Sigmoid colon (tissue), 7 donors: Measurements from ENCODE around the gene PDZD8. TPM values are rescaled to one million over a fixed set of nuclear protein-coding genes. Genes with fewer than 3 reads are reported as not detected.
"Not testable (repeated sequence)": the region's sequence is repeated elsewhere in the genome, so short reads cannot be mapped to it uniquely, and the experiment has no call there.

Source experiments
- DNase-seq: peaks from one replicate; pipeline ENCODE4 v3.0.0-alpha.2; 2019
- H3K27ac ChIP-seq, 4 donors: fragments of 200-600 bp; sonication (generic); one replicate each; pipeline ENCODE4 v1.5.1; 2016 to 2019; ENCODE audit warnings: mild to moderate bottlenecking in 1 of 4
- H3K27me3 ChIP-seq, 3 donors: fragments of 200-600 bp; sonication (generic); one replicate each; pipeline ENCODE4 v1.5.1; 2019; ENCODE audit warnings: mild to moderate bottlenecking in 1 of 3
- H3K36me3 ChIP-seq, 4 donors: fragments of 200-600 bp; sonication (generic); one replicate each; pipeline ENCODE4 v1.5.1; 2016 to 2019
- H3K4me1 ChIP-seq, 4 donors: fragments of 200-600 bp; sonication (generic); one replicate each; pipeline ENCODE4 v1.5.1; 2017 to 2019
- H3K4me3 ChIP-seq, 4 donors: fragments of 200-600 bp; sonication (generic); one replicate each; pipeline ENCODE4 v1.5.1; 2017 to 2019; ENCODE audit warnings: mild to moderate bottlenecking in 2 of 4, moderate library complexity in 1 of 4
- H3K9me3 ChIP-seq, 4 donors: fragments of 200-600 bp in 3 of 4; sonication (generic) in 3 of 4; one replicate each; pipeline versions ENCODE4 v1.5.1 to v1.6.1; 2013 to 2019
- EP300 ChIP-seq, 4 donors: sonication (generic); formaldehyde crosslinking; IDR thresholded peaks; one replicate each; pipeline ENCODE4 v1.6.1; 2017; ENCODE audit warnings: antibody characterized with exemption in 4 of 4
- POLR2A ChIP-seq, 2 donors: fragments of 450-650 bp; IDR thresholded peaks; one replicate each; pipeline ENCODE4 v1.6.1; 2016; ENCODE audit warnings: antibody characterized with exemption in 2 of 2, mild to moderate bottlenecking in 2 of 2, moderate library complexity in 2 of 2
- POLR2AphosphoS5 ChIP-seq, 4 donors: sonication (generic); formaldehyde crosslinking; IDR thresholded peaks; one replicate each; pipeline ENCODE4 v1.6.1; 2017; ENCODE audit warnings: antibody characterized with exemption in 4 of 4
- WGBS, 2 donors: extraction: QIAGEN DNeasy Blood & Tissue Kit; methylation state at CpG; one replicate each; pipeline ENCODE4 v1.1.7; 2013; 5-methylcytosine and 5-hydroxymethylcytosine counted together
- intact Hi-C: fragments of 100-400 bp; cut with DNase I; formaldehyde crosslinking; loops from one replicate; pipeline ENCODE4 v1.15.1; 2023
- polyA plus RNA-seq, 3 donors: library from polyadenylated mRNA; stranded (reverse); fragments of 200-250 nt; gene quantifications; one replicate each; pipeline ENCODE4 v1.2.3, GENCODE V29; 2013
- total RNA-seq, 4 donors: library from RNA; depleted of rRNA; stranded (reverse); fragments of >200 nt; gene quantifications; one replicate each; pipeline ENCODE4 v1.1.0, GENCODE V29; 2016
- TF ChIP-seq, protein P1 (sequence below), 4 experiments: fragments of 450-650 bp in 3 of 4; fragments of 200-600 bp in 1 of 4; IDR thresholded peaks; one replicate each; pipeline ENCODE4 v1.5.1; 2016 to 2019; ENCODE audit warnings: antibody characterized with exemption in 4 of 4, mild to moderate bottlenecking in 3 of 4, moderate library complexity in 2 of 4
- donor health status: healthy with polysubstance abuse.
- donor health status: Bipolar disorder and iron deficiency.
- donor health status: healthy.

PDZD8 gene
- total and polyA plus RNA-seq, 7 donors = 3.5 to 34.3 (median 25.2) TPM

DNA sequence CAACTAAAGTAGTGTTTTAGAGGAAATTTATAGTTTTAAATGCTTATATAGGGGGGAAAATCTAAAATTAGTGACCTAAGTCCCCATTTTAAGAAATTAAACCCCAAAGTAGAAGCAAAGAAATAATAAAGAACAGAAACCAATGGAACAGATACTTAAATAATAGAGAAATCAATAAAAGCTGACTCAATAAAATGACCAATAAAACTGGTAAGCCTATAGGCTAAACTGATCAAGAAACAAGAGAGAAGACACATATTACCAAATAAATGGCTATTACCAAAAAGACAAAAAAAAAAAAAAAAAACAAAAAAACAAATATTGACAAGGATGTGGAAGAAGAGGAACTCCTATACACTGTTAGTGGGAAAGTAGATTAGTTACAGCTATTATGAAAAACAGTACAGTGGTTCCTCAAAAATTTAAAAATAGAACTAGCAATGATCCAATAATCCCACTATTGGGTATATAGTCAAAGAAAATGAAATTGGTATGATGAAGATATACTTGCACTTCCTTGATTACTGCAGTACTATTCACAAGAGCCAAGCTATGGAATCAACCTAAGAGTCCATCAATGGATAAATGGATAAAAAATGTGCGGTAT lies 81.1 kb downstream of the PDZD8 start:
- TF ChIP-seq POLR2A (IDR thresholded peaks at IDR 0.05) = no peak
- TF ChIP-seq, protein P1, sequence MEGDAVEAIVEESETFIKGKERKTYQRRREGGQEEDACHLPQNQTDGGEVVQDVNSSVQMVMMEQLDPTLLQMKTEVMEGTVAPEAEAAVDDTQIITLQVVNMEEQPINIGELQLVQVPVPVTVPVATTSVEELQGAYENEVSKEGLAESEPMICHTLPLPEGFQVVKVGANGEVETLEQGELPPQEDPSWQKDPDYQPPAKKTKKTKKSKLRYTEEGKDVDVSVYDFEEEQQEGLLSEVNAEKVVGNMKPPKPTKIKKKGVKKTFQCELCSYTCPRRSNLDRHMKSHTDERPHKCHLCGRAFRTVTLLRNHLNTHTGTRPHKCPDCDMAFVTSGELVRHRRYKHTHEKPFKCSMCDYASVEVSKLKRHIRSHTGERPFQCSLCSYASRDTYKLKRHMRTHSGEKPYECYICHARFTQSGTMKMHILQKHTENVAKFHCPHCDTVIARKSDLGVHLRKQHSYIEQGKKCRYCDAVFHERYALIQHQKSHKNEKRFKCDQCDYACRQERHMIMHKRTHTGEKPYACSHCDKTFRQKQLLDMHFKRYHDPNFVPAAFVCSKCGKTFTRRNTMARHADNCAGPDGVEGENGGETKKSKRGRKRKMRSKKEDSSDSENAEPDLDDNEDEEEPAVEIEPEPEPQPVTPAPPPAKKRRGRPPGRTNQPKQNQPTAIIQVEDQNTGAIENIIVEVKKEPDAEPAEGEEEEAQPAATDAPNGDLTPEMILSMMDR (IDR thresholded peaks at IDR 0.05) = no peak
- TF ChIP-seq POLR2AphosphoS5 (IDR thresholded peaks at IDR 0.05) = no peak
- TF ChIP-seq EP300 (IDR thresholded peaks at IDR 0.05) = no peak
- no peaks in the 10 kb centered on the region for H3K27me3 ChIP-seq
- H3K36me3 ChIP-seq = peaks cover 0 to 9% (median 0%) of the 10 kb centered on the region in 4 donors
- intact Hi-C loops = no loop called here
- H3K9me3 ChIP-seq = no peaks in the 10 kb centered on the region
- H3K4me1 ChIP-seq = no peaks in the 10 kb centered on the region
- H3K4me3 ChIP-seq = no peak overlapping the region
- WGBS, 2 donors = 97 to 99% methylated on average over 1 of the region's 1 CpG
- no peak overlapping the region for H3K27ac ChIP-seq
- no peak for DNase-seq

DNA sequence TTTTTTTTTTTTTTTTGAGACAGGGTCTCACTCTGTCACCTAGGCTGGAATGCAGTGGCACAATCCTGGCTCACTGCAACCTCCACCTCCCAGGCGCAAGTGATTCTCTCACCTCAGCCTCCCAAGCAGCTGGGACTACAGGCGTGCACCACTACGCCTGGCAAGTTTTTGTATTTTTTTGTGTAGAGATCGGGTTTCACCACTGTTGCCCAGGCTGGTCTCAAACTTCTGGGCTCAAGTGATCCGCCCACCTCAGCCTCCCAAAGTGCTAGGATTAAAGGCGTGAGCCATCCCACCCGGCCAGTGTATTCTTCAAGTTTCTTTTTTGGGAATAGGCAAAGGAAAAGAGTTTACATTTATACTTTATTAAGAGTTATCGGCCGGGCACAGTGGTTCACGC lies 84.4 kb downstream of the PDZD8 start:
- 94 to 96% methylated on average over 10 of the region's 10 CpGs for WGBS, 2 donors
- DNase-seq, H3K4me3 ChIP-seq, H3K9me3 ChIP-seq, intact Hi-C loops, H3K4me1 ChIP-seq, H3K27ac ChIP-seq, H3K27me3 ChIP-seq: not testable (repeated sequence)
- H3K36me3 ChIP-seq = peaks cover 0 to 20% (median 0%) of the 10 kb centered on the region in 4 donors

DNA sequence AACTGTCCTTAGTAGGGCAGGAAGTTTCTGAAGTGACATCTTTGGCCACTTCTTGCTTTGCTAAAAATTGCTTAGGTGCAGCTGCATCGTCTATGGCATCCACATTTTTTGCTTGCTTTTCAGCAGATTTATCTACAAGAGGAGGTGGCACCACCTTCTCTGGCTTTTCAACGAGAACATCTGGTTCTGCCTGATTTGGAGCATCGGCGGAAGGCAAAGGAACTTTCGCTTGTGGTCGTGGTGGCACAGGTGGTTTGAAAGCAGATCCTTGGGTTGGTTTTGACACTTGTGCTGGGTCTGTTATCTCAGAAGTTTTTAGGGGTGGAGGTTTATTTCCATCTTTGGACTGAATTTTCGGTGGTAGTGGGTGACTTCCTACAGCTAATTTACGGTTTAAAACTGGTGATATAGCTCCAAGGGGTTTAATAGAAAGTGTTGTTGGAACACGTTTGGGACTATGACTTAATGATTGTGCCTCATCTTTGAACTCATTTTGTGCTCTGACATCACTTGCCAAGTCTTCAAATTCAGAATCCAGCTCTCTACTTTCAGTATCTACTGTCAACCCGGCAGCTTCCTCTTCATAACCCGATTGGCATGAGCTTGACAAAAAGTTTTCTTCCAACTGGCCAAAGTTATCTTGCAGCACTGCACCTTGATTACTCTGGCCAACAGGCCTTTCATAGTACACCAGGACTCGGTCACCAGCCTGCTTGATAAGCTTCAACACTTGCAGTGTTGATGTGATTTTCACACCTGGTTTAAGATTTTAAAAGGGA lies 90.3 kb downstream of the PDZD8 start:
- intact Hi-C loops = no loop called here
- H3K4me3 ChIP-seq = no peak overlapping the region
- H3K36me3 ChIP-seq = peaks cover 0 to 44% (median 6%) of the 10 kb centered on the region in 4 donors
- no peaks in the 10 kb centered on the region for H3K4me1 ChIP-seq
- TF ChIP-seq, protein P1 (IDR thresholded peaks at IDR 0.05) = no peak
- no peak for TF ChIP-seq EP300 (IDR thresholded peaks at IDR 0.05)
- no peak for TF ChIP-seq POLR2AphosphoS5 (IDR thresholded peaks at IDR 0.05)
- no peak for TF ChIP-seq POLR2A (IDR thresholded peaks at IDR 0.05)
- no peak for DNase-seq
- H3K27me3 ChIP-seq = no peaks in the 10 kb centered on the region
- WGBS, 2 donors = 82 to 89% methylated on average over 12 of the region's 12 CpGs
- H3K9me3 ChIP-seq = no peaks in the 10 kb centered on the region
- H3K27ac ChIP-seq = no peak overlapping the region

DNA sequence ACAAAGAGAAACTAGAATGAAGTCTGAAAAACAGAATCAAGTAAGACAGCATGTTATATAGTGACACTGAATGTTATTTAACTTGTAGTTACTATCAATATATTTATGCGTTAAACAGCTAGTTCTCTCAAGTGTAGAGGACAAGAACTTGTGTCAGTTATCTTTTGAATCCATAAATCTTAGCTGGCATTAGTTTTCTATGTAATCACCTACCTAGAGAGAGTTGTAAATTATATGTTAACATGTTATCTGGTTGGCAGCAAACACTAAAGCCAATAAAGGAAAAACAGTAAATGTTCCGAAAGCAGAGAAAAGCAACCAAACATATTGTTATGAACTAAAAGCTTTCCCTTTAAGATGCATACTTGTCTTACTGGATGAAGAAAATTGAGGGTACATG lies 97.6 kb downstream of the PDZD8 start:
- Histone ChIP-seq H3K4me1 (no peaks in the 10 kb centered on the region), H3K27me3 (no peaks in the 10 kb centered on the region), H3K9me3 (no peaks in the 10 kb centered on the region), H3K4me3 (no peak overlapping the region), H3K36me3 (no peaks in the 10 kb centered on the region), H3K27ac (no peak overlapping the region)
- intact Hi-C loops = no loop called here
- no peak for TF ChIP-seq POLR2AphosphoS5 (IDR thresholded peaks at IDR 0.05)
- no peak for TF ChIP-seq EP300 (IDR thresholded peaks at IDR 0.05)
- TF ChIP-seq, protein P1 (IDR thresholded peaks at IDR 0.05) = no peak
- TF ChIP-seq POLR2A (IDR thresholded peaks at IDR 0.05) = no peak
- no peak for DNase-seq
- WGBS, 2 donors = 42 to 76% methylated on average over 2 of the region's 2 CpGs

DNA sequence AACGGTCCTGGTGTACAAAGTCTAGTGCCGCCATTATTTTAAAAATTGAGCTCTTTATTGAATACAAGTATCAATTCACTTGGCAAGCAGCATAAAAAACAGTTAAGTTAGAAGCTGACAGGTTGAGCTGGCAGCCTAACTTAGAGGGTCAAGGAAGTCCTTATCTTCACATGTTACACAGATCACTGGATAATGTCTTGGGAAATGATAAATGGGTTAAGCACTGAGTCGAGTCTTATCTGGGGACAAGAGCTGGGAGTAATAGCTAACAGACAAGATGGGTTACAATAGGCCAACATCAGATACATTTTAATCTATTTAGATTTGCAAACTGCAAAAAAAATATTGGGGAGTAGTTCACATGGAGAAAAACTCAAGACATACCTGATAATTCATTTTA lies 100.1 kb downstream of the PDZD8 start:
- DNase-seq = no peak
- no peaks in the 10 kb centered on the region for H3K4me1 ChIP-seq
- 83% methylated on average over 3 of the region's 3 CpGs for WGBS, 2 donors

More for the DNA sequence above, 100.1 kb downstream of the PDZD8 start:
- H3K9me3 ChIP-seq = no peaks in the 10 kb centered on the region
- no peaks in the 10 kb centered on the region for H3K27me3 ChIP-seq
- no peaks in the 10 kb centered on the region for H3K36me3 ChIP-seq
- TF ChIP-seq POLR2A (IDR thresholded peaks at IDR 0.05) = no peak
- TF ChIP-seq POLR2AphosphoS5 (IDR thresholded peaks at IDR 0.05) = no peak
- TF ChIP-seq, protein P1 (IDR thresholded peaks at IDR 0.05) = no peak
- no peak for TF ChIP-seq EP300 (IDR thresholded peaks at IDR 0.05)
- H3K27ac ChIP-seq = no peak overlapping the region
- intact Hi-C loops = no loop called here
- no peak overlapping the region for H3K4me3 ChIP-seq
